Right lobe of liver (tissue), 6 donors: Measurements from ENCODE around the gene FIBP. TPM values are rescaled to one million over a fixed set of nuclear protein-coding genes. Genes with fewer than 3 reads are reported as not detected.
"Not testable (repeated sequence)": the region's sequence is repeated elsewhere in the genome, so short reads cannot be mapped to it uniquely, and the experiment has no call there.

ENCODE experiments used
- ATAC-seq, 4 donors: fragments of 200-7000 bp; cut with Tn5 transposase; one replicate each; pipeline ENCODE4 v1.9.1; 2020; ENCODE audit warnings: mild to moderate bottlenecking in 4 of 4, moderate library complexity in 4 of 4
- DNase-seq, 3 donors: peaks; one replicate each; pipeline ENCODE4 v3.0.0-alpha.2; 2020
- H3K27ac ChIP-seq, 3 donors: fragments of 200-600 bp; one replicate each; pipeline ENCODE4 v1.8.0; 2022
- H3K27me3 ChIP-seq, 2 donors: fragments of 200-600 bp; one replicate each; pipeline ENCODE4 v1.8.0; 2022
- H3K36me3 ChIP-seq, 4 donors: fragments of 200-600 bp; sonication (generic) in 1 of 4; one replicate each; pipeline versions ENCODE4 v1.5.1 to v1.8.0; 2017 to 2022; ENCODE audit warnings: control low read depth in 1 of 4
- H3K4me1 ChIP-seq, 4 donors: fragments of 200-600 bp; sonication (generic) in 1 of 4; one replicate each; pipeline versions ENCODE4 v1.5.1 to v1.8.0; 2017 to 2022; ENCODE audit warnings: control low read depth in 1 of 4
- H3K4me3 ChIP-seq, 3 donors: fragments of 200-600 bp; one replicate each; pipeline ENCODE4 v1.8.0; 2022
- H3K9me3 ChIP-seq, 4 donors: fragments of 200-600 bp; sonication (generic) in 1 of 4; one replicate each; pipeline versions ENCODE4 v1.5.1 to v1.8.0; 2017 to 2022; ENCODE audit warnings: control low read depth in 1 of 4
- CTCF ChIP-seq, 4 donors: fragments of 200-600 bp in 3 of 4; fragments of 450-650 bp in 1 of 4; IDR thresholded peaks; one replicate each; pipeline versions ENCODE4 v1.5.1 to v1.8.0; 2016 to 2022; ENCODE audit warnings: antibody characterized with exemption in 4 of 4, mild to moderate bottlenecking in 2 of 4
- POLR2A ChIP-seq: fragments of 450-650 bp; IDR thresholded peaks from one replicate; pipeline ENCODE4 v1.6.1; 2017; ENCODE audit warnings: antibody characterized with exemption, mild to moderate bottlenecking
- WGBS: methylation state at CpG from one replicate; pipeline ENCODE4 v1.1.6; 2018; ENCODE audit warnings: low coverage, low lambda C conversion rate; ENCODE audit not compliant: insufficient coverage; ENCODE audit errors: missing lambda C conversion rate; 5-methylcytosine and 5-hydroxymethylcytosine counted together
- intact Hi-C, 2 donors: fragments of 100-400 bp; cut with DNase I; formaldehyde crosslinking; loops; one replicate each; pipeline versions ENCODE4 v1.11.2 to v1.14.1; 2022
- total RNA-seq, 6 experiments: library from RNA; depleted of rRNA in 2 of 6; stranded (reverse); fragments of >200 nt in 2 of 6; fragmentation: NEBNext Ultra II Directional in 3 of 6; extraction: Animal tissue kit (Norgen Biotek cat#: 25700) in 3 of 6; gene quantifications; one replicate each; pipeline versions ENCODE4 v1.1.0 to v1.2.4, GENCODE V29; 2016 to 2023
- donor health status: DM: no; HTN: yes; CAD: no.
- donor health status: DM: no; HTN: no; CAD: no.
- donor health status: DM: no; HTN: no; CAD: no.
- donor health status: DM: no; HTN: yes; CAD: no.
- donor health status: DM: no; HTN: yes; CAD: no.

FIBP gene
- total RNA-seq, 6 experiments from 2014 or later, result 19.4 to 66.1 (median 23.3) TPM

DNA sequence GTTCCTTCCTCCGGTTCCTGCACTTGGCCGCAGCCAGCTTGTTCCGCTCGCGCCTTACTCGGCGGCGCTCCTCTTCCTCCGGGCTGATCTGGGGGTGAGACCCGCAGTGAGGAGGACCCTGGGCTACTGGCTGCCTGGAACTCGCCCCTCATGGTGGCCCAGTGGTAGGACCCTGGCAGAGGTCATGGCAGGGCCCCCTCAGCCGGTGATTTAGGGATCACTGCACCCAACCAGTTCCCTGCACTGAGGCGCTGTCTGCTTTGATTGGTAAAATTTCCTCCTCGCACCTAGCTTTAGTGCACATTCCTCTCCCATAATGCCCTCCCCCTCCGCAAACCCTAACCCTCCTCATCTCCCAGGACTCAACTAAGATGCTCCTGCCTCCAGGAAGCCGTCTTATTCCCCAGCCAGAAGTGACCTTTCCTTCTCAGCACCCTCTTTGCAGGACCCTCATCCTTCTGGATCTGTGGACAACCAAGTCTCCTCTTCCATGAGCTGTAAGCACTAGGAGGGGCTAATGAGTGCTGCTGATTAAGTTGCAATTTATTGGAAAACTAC lies 5.8 kb upstream of the FIBP start:
- peak overlapping the region in 1 of 3 donors; percentile 19 for H3K4me3 ChIP-seq
- TF ChIP-seq POLR2A (no peak), CTCF (IDR thresholded peaks at IDR 0.05) (no peak)
- WGBS, result 71% methylated on average over 3 of the region's 16 CpGs
- H3K27ac ChIP-seq, result peak overlapping the region; percentile 51 to 84 (median 72)
- DNase-seq (peak in 2 of 3 donors; percentile 69 to 76), ATAC-seq (peak; percentile 11 to 25 (median 15))
- no peaks in the 10 kb centered on the region for H3K36me3 ChIP-seq
- no peaks in the 10 kb centered on the region for H3K9me3 ChIP-seq
- H3K4me1 ChIP-seq, result peaks cover 0 to 21% (median 3%) of the 10 kb centered on the region in 4 donors
- intact Hi-C loops, result no loop called here
- no peaks in the 10 kb centered on the region for H3K27me3 ChIP-seq

DNA sequence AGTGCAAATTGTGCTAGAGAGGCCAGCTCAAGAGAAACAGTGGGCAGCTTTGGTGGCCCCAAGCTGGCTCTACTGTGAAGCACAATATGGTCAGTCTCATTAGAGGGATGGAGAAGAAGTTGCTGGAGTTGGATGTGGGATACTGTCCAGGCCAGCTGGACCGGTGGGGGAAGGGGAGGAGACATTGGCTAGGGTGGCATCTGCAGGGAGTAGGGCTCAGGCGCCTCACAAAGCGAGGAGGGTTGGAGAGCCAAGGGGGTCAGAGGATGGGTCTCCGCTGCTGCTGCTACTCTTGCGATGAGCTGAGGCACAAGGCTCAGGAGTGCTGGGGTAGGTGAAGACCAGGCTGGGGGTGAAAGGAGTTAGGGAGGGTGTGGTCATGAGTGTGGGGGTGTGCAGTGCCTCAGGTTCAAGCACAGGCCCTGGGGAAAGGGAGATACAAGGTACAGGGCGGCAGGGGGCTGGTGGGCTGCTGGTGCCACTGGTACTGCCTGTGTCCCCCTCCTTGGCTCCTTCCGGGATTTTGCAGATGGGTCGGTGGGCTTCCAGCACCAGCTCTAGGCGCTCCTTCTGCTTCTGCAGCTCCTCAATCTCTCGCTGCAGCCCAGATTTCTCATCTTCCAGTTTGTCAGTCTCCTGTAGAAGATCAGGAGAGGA lies 4.5 kb upstream of the FIBP start:
- intact Hi-C loops, result no loop called here
- peak overlapping the region in 2 of 3 donors; percentile 88 to 89 for H3K27ac ChIP-seq
- no peaks in the 10 kb centered on the region for H3K36me3 ChIP-seq
- 67% methylated on average over 6 of the region's 10 CpGs for WGBS
- DNase-seq, result no peak
- no peaks in the 10 kb centered on the region for H3K27me3 ChIP-seq
- TF ChIP-seq POLR2A (no peak), CTCF (IDR thresholded peaks at IDR 0.05) (no peak)
- peaks cover 0 to 26% (median 6%) of the 10 kb centered on the region in 4 donors for H3K4me1 ChIP-seq
- ATAC-seq, result no peak
- H3K9me3 ChIP-seq, result no peaks in the 10 kb centered on the region
- H3K4me3 ChIP-seq, result peak overlapping the region in 1 of 3 donors; percentile 58

DNA sequence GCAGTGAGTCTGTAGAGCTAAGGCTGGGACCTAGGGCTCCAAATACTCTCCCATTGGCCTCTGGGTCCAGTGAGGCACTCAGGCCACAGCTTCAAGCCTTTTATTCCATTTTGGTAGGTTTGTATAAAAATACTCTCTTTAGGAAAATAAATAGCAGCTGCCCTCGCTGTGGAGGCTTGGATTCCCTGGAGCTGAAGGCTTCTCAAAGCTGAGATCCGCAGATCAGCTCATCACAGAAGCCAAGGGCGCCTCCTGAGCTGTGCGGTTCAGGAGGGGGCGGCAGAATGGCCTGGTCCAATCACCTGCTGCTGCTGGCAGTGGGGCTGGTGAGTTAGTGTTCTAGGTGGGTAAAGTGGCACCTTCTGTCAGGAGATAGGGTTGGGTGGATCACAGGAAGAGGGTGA lies 3.9 kb upstream of the FIBP start:
- DNase-seq, result not testable (repeated sequence)

DNA sequence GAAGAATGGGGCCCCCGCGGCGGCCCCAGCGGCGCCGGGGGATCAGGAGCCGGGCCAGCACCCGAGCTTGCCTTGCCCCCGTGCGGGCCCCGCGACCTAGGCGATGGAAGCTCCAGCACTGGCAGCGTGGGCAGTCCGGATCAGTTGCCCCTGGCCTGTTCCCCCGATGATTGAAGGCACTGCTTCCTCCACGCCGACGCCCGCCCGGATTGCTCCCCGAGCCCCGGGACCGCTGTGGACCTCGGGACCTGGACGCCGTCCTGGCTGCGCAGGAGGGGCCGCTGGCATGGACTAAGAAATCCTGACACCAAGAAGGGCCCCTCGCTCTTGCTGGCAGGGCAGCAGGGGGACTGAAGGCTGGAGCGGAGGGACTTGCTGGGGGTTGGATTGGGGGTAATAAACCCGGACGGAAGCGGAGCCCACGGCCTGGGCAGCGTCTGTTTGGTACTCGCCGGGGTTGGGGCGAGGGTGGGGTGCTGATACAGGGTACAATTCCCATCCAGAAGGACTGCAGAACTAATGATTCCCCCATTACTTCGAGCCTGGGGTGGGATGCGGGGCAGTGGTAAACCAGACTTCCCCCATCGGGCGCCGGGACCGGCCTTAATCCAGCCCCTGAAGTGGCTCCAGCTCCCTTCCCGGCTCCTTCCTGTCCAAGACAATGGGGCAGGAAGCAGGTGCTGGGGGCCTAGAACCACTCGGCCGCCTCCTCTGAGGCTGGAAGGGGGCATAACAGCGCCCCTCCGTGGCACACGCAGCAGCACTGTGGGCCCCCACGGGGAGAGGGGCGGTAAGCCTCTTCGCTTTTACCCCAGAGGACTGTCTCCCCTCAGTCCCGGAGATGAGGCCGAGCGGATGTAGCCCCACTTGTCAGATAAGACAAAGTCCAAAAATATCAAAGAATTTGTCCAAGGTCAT lies 3.2 kb upstream of the FIBP start:
- intact Hi-C loops, result no loop called here
- ATAC-seq (peak in 1 of 4 donors; percentile 1), DNase-seq (peak in 1 of 3 donors; percentile 65)
- Histone ChIP-seq H3K27ac (peak overlapping the region; percentile 62 to 89 (median 88)), H3K36me3 (no peaks in the 10 kb centered on the region), H3K4me3 (peak overlapping the region; percentile 58 to 67 (median 66)), H3K27me3 (no peaks in the 10 kb centered on the region), H3K4me1 (peaks cover 0 to 32% (median 8%) of the 10 kb centered on the region in 4 donors), H3K9me3 (no peaks in the 10 kb centered on the region)
- WGBS, result 10% methylated on average over 21 of the region's 57 CpGs
- TF ChIP-seq CTCF (IDR thresholded peaks at IDR 0.05) (peak in 1 of 4 donors; percentile 24), POLR2A (peak; percentile 13)

More for the DNA sequence above, 3.9 kb upstream of the FIBP start:
- peak overlapping the region; percentile 58 to 67 (median 66) for H3K4me3 ChIP-seq
- H3K36me3 ChIP-seq, intact Hi-C loops, H3K27me3 ChIP-seq, ATAC-seq, H3K9me3 ChIP-seq: not testable (repeated sequence)
- H3K27ac ChIP-seq, result peak overlapping the region; percentile 62 to 89 (median 88)
- H3K4me1 ChIP-seq, result peaks cover 0 to 32% (median 8%) of the 10 kb centered on the region in 4 donors
- no CpG with 5 or more reads among the region's 5 CpGs for WGBS
